ENCODE results near the gene CAMK2B.
"Not testable (repeated sequence)": the region's sequence is repeated elsewhere in the genome, so short reads cannot be mapped to it uniquely, and the experiment has no call there.

The CAMK2B gene

DNA sequence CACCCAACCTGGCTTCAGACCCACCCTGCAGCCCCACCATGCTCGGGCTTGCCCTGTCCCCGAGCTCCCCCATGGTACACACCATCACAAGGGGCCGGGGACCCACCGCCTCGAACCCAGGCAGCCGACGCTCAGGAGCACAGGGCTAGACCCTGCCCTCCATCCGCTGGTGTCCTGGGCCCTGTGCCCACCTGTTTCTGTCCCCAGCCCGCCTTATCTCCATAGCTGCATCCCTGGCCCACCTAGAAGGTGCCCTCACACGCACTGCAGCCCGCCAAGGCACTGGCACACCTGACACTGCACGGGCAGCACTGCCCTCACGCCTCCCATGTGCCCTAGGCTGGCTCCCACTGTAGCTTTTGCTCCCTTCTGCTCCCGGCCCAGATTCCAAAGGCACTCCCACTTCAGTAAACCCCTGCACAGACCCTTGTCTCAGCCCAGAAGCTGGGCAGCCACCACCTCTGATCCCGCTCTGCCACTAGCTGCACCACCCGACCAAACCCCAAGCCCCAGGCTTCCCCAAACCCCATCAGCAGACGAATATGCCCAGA lies 107.5 kb downstream of the CAMK2B start:
- FAIRE-seq (no peak), DNase-seq (ENCODE audit: low spot score) (no peak)

DNA sequence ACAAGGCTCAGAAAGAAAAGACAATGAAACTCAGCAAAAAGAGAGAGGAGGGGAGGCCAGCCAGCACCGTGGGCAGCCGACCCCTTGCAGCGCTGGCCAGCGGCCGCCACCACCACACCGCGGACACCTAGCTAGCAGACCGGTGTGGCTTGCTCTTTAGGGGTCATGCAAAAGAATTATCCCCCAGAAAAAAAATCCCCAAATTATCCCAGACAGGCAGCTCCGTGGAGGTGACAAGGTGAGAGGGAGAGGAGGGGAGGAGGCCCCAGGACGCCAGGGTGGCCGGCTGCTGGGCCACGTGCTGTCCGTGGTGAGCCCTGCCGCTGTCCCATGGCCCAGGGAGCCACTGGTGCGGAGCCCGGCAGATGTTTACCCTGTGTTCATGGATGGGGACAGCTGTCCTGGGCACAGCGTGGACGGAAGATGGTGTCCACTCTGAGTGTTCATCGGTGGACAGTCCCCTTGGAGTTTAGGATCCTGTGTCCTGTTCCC lies 108.1 kb downstream of the CAMK2B start:
- no peak for FAIRE-seq
- DNase-seq (ENCODE audit: low spot score): no peak

DNA sequence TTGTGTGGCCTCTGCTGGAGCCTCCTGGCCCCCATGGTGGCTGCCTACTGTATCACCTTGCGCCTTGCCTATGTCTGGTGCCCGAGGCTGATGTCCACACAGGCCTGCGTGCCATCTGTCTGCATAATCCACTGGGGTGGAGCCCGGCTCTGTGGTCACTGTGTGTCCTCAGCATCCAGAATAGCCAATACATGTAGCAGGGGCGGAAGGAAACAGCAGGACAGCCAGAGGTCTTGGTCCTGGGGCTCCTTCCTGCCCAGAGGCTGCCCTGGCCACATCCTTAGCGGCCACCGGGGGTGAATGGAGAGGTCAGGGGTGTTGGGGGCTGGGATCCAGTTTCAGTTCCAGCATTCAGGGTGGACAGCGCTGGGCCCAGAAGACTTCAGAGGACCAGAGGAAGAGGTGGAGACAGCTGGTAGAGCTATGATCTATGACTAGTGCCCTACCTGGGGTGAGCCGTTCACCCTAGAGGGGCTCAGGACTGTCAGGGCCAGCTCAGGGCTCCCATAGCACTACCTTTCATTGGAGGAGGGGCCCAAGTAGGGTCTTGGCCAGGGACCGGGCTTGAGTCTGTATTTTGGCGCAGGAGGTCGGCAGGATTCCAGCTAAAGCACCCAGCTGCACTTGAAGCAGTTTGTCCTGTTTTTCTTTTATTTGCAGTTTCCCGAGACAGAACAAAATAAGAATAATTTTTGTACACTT lies 108.7 kb downstream of the CAMK2B start:
- DNase-seq (ENCODE audit: low spot score): no peak
- no peak for FAIRE-seq

DNA sequence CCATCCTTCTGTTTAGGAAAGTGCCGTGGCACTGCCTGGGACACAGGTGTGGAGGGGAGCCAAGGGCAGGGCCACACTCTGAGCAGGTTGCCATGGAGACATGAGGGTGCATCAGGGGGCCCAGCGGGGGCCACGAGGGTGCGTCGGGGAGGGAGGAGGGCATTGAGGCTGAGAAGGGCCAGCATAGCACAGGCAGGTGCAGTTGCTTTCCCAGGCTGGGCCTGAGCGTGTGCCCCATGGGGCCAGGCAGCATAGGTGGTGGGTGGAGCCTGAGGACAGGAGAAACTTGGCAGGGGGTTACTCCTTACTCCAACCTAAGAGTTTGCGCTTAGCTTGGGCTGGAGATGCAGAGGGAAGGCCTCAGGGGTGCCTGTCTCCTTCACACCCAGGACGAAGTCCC lies 109.4 kb downstream of the CAMK2B start:
- DNase-seq (ENCODE audit: low spot score): no peak
- FAIRE-seq: no peak

DNA sequence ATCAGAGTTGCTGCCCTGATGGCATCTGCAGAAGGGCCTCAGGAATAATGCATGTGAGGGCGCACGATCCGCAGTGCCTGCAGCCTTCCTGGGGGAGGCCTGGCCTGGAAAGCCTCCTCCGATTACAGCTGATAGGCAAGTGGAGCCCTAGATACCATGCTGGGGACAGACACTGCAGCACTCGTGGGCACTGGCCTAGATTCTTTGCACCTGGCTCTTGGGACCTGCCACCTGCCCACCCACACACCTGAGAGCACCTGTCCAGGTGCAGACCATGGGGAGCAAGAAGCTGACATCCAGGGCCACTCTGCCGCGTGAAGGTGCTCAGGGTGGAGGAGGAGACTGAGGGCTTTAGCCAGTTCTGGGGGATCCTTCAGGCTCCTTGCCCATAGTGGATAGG lies 109.9 kb downstream of the CAMK2B start:
- no peak for DNase-seq (ENCODE audit: low spot score)
- no peak for FAIRE-seq

GRCh38 chr7:44213877-44214388 lies 111.5 kb downstream of the CAMK2B start:
- DNase-seq (ENCODE audit: low spot score): no peak
- no peak for FAIRE-seq

DNA sequence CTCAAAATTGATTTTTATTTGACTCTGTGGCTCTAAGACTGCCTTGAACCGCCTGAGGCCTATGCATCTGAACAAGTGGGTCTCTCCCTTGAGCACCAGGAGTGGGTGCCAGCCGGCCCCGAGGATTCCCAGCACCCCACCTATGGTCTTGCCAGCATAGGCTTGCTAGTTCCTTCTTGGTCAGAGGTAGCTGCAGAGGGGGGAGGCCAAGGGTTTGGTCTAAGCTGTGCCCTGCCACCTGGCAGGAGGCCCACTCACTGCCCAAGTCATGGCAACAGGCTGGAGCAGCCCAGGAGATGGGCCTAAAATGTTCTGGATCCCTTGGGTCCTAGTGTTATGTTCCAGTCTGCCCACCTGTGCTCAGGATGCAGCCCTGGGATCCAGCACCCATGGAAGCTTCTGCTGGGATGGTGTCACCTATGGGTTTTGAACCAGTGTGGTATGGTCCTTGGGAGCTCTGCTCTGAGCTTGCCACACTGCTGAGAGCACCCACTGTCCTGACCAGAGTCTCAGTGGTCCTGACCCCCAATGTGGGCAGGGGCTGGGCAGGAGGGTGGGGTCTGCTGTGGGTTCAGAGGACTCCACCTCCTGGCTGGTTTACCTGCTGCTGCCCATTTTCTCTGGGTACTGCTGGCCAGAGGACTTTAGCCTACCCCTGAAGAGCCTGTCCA lies 112.1 kb downstream of the CAMK2B start:
- FAIRE-seq (no peak), DNase-seq (ENCODE audit: low spot score) (no peak)

- DNase-seq (ENCODE audit: low spot score) (no peak), FAIRE-seq (no peak)
Measured at GRCh38 chr7:44212581-44213184, 112.7 kb downstream of the CAMK2B start.

DNA sequence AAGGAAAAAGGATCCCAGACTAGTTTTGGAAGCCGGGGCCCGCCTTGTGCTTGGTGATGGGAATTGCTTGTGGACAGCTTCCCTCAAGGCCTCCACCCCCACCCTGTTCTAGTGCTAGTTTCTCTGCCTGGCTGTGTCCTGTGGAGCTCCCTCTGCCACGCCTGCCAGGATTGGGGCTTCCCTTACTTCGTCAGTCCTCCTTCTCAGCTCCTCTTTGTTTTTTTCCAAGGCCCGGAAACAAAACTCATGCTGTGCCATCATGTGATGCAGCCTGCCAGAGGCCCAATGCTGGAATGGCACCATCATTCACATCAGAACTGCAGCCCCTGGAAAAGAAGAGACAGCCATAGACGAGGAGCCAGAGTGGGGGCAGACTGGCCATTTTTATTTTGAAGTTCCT lies 113.4 kb downstream of the CAMK2B start:
- DNase-seq (ENCODE audit: low spot score): no peak
- FAIRE-seq: no peak

- no peak for DNase-seq (ENCODE audit: low spot score)
- no peak for FAIRE-seq
Measured at GRCh38 chr7:44211126-44211675, 114.2 kb downstream of the CAMK2B start.

DNA sequence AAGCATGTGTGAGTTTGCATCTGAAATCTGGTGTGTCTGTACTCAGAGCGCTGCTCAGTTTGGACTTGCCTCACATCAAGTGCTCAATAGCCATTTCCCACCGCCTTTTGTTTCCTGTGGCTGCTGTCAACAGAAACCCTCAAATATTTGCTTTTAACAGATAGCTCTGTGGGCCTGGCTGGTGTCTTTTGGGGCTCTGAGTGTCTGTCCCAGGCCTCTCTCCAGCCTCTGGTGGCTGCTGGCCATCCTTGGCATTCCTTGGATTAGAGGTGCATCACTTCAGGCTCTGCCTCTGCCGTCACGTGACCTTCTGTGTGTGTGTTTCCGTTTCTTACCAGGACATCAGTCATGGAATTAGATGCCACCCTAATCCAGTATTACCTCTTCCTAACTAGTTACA lies 115.3 kb downstream of the CAMK2B start:
- DNase-seq (ENCODE audit: low spot score) (no peak), FAIRE-seq (no peak)

DNA sequence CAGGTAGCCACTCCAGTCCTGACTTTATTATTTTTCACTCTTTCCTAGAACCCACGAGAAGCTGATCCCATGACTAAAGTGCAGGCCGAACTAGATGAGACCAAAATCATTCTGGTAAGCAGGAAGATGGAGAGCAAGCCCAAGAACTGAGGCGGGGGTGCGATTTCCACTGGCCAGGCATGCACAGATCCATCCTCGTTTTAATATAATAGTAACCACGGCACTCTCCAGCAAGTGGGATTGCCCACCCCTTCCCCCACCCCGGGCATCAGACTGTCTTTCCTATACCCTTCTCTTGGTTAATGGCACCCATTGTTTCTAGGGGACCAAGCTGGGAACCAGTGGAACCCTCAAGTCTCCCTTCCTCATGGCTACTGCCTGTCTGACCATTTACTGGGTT lies 117.3 kb downstream of the CAMK2B start:
- no peak for DNase-seq (ENCODE audit: low spot score)
- no peak for FAIRE-seq

DNA sequence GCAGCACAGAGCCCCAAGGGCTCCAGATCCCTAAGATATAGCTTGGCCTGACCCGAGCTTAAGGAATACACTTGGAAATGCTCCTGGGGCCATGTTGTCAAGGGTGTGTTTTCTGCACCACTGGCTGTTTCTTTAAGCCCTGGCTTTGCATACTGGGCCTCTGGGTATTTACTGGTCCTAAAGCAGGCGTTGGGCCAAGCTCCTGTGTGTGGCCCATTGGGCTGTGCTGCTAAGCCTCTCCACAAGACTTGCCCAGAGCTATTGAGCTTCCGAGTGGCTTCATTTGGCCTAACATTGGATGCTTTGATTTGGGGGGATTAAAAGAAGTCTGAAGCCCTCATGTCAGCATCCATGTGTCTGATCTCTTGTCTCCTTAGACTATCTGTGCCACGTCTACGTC lies 119.4 kb downstream of the CAMK2B start:
- no peak for DNase-seq (ENCODE audit: low spot score)

DNA sequence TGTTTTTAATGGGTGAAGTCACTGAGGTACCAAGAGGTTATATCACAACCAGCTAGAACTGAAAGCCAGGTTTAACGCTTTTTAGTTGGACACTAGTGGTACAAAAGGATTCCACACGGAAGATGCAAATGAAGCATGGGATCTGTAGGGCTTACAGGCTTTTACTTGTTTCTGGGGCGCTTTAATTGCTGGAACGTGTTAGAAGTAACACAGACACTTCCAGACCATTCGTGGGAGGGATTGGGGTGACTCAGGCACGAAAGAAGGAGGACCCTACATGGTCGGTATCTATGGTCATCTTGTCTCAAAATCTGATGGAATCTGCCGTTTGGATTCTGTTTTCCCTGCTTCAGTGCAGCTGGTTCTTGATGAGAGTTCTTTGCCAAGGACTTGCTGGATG lies 123.6 kb downstream of the CAMK2B start:
- DNase-seq (ENCODE audit: low spot score): peak; percentile 8
- FAIRE-seq: no peak

More for the DNA sequence above, 119.4 kb downstream of the CAMK2B start:
- FAIRE-seq: no peak

DNA sequence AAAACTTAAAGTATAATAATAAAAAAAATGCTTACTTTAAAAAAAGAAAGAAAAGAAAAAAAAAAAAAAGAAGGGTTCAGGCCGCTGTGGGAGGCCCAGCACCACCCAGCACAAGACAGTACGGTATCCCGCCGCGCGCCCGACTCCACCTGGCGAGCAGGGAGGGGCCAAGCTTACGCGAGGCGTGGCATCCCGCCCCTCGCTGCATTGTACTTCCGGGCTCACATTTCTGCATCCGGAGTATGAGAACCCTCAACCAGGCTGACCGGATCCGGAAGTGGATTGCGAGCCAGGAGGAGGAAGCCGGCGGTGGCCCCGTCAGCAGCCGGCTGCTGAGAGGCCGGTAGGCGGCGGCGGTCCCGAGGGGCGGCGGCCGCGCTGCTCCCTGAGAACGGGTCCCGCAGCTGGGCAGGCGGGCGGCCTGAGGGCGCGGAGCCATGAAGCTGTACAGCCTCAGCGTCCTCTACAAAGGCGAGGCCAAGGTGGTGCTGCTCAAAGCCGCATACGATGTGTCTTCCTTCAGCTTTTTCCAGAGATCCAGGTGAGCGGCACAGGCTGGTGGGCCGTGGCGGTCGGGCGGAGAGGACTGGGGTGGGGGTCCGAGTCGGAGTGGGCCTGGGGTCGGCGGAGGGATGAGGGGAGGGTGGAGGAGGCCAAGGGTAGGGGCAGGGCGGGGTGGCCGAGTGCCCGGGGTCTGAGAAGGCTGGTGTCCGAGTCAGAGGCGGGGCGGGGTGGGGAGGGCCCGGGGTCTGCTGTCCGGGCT lies 124.5 kb downstream of the CAMK2B start, which contains the start of gene YKT6:
Gene YKT6, plus strand, starts transcription at position 280 of the 763 bp plus-strand sequence. Its CDS starts 158 bp downstream, at position 438.
- peak; percentile 87 for FAIRE-seq

DNA sequence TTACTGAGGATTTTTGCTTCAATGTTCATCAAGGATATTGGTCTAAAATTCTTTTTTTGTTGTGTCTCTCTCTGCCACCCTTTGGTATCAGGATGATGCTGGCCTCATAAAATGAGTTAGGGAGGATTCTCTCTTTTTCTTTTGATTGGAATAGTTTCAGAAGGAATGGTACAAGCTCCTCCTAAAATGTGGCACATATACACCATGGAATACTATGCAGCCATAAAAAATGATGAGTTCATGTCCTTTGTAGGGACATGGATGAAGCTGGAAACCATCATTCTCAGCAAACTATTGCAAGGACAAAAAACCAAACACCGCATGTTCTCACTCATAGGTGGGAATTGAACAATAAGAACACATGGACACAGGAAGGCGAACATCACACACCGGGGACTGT lies 125.2 kb downstream of the CAMK2B start:
- not testable (repeated sequence) for DNase-seq (ENCODE audit: low spot score); FAIRE-seq

More for the DNA sequence above, 124.5 kb downstream of the CAMK2B start, which contains the start of gene YKT6:
- DNase-seq (ENCODE audit: low spot score): peak; percentile 93

DNA sequence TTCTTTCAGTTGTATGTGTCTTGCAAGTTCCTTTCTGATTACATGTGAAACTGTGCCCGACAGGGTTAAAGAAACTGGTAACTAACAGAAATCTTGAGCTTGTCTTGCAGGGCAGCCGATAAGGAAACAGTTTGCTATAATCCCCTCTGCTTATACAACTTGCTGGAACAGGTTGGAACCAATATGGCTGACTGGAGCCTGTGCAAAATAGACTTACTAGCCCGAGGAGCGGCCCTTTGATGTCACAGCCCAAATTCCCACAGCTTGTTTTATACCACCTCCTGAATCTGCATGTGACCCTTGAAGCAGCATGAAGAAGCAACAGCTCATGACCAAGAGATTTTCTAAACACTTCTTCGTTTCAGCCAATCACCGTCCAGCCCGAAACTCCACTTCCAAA lies 127.9 kb downstream of the CAMK2B start:
- FAIRE-seq: no peak
- DNase-seq (ENCODE audit: low spot score): no peak

DNA sequence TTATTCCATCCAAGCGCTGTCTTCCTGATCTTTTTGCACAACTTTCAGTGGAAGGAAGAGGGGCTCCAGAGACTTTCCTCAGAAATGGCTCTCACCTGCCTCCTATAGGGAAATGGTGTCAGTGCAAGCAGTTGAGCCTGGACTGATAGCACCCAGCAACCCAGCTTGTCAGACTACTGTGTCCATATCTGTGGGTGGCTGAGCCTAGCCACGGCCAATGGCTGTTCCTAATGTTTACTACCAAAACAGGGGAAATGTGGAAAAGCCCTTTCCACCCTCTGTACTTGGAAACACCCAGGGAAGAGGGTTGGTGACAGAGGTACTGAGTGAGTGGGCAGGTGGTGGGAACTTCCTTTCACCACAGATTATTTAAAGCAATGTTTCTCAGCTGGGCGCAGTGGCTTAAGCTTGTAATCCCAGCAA lies 128.9 kb downstream of the CAMK2B start:
- DNase-seq (ENCODE audit: low spot score) (peak; percentile 33), FAIRE-seq (peak; percentile 14)

- no peak for DNase-seq (ENCODE audit: low spot score)
- no peak for FAIRE-seq
Measured at GRCh38 chr7:44195889-44196288, 129.5 kb downstream of the CAMK2B start.

GRCh38 chr7:44194562-44195145 lies 130.7 kb downstream of the CAMK2B start:
- DNase-seq (ENCODE audit: low spot score) (no peak), FAIRE-seq (no peak)
